ENCODE results near the gene SLC4A1.

GRCh38 chr17:44241106-44241624 lies 26.8 kb downstream of the SLC4A1 start:
- TF ChIP-seq CTCF (conservative IDR thresholded peaks at IDR 0.05; ENCODE audit: low read depth, low read length) (no peak), EZH2 (IDR thresholded peaks at IDR 0.05; ENCODE audit: low read length, unreplicated experiment) (no peak), EZH2phosphoT487 (IDR thresholded peaks at IDR 0.05; ENCODE audit: borderline replicate concordance, low read length) (no peak)

Measured in PC-3 (cell line).